Astrocyte (in vitro differentiated cells and primary cell): ENCODE results near the gene PRRT2.

Experiments used
- CTCF ChIP-seq: IDR thresholded peaks from 2 replicates; pipeline ENCODE4 v1.5.1; 2011; ENCODE audit warnings: low read depth, mild to moderate bottlenecking, inconsistent platforms, low read length, moderate library complexity; ENCODE audit not compliant: insufficient read depth
- EZH2 ChIP-seq: IDR thresholded peaks from 2 replicates; pipeline ENCODE4 v1.6.1; 2012; ENCODE audit warnings: mild to moderate bottlenecking, low read length, inconsistent platforms; ENCODE audit not compliant: insufficient read depth

DNA sequence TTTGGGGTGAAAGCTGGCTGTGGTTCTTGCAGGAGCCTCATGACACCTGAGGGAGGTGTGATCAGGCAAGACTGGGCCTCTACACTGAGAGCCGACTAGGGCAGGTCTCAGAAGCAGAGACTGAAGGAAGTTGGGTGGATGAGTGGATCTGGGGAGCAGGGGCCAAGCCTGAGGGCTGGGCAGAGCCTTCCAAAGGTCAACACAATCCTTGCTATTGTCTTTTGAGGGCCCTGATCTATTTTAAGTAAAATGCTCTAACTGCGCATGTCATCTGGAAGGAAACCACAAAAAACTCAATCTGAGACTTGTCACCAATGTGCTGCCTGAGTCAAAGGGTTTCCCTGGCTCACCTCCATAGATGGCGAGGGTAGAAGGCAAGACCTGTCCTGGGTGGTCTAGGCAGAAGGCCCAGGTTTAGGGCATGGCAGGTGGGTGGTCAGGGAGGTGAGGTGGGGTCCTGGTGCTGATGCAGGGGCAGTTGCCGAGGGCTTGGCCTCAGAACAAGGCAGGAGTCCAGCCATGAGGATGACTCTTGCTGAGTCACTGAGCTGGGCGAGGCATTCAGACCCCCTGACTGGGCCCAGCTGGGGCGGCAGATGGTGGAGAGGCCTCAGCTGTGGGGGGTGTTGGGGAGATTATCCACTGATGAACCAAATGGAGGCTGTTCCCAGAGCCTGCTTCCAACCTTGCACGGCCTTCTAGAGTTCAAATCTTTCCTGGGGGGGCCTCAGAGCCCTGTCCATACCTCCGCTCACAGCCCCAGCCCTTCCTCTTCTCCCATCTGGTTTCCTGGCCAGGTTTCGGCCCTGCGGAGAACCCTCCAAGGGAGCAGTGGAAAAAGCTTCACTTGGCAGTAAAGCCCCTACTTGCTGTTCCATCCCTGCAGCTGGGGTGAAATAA lies 13.4 kb downstream of the PRRT2 start:
- TF ChIP-seq CTCF (no peak), EZH2 (no peak)
